Nasal cavity respiratory epithelium epithelial cell of viscerocranial mucosa (primary cell): ENCODE data around the gene PCDHB1. TPM values are rescaled to one million over a fixed set of nuclear protein-coding genes. Genes with fewer than 3 reads are reported as not detected.

Experiments used
- total RNA-seq: library from RNA; depleted of rRNA; stranded (reverse); fragments of >200 nt; gene quantifications from 2 replicates; pipeline ENCODE4 v1.2.3, GENCODE V29; 2014

Gene PCDHB1, protein sequence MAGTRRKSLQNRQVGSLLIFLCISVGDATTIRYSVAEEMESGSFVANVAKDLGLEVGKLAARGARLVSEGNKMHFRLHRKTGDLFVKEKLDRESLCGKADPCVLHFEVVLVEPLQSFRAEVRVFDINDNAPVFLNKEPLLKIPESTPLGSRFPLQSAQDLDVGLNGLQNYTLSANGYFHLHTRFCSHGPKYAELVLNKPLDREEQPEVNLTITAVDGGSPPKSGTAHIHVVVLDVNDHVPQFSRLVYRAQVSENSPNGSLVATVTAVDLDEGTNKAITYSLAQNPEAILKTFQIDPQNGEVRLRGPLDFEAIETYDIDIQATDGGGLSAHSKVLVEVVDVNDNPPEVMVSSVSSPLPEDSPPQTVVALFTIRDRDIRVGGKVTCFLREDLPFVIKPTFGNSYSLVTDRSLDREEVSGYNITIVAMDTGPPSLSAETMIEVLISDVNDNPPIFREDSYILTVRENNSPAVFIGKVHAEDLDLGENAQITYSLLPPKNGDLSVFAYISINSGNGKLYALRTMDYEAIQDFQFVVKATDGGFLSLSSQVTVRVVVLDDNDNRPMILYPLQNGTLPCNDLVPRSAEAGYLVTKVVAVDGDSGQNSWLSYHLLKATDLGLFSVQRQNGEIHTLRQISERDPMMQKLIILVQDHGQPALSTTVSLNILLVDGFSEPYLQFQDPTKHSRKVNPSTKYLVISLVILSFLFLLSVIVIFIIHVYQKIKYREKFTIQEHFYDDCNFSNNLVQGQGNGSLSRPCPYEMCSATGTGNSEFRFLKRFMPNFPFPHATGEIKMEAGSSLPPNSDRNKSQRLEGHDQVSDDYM
- not detected in 2 replicates for total RNA-seq

DNA sequence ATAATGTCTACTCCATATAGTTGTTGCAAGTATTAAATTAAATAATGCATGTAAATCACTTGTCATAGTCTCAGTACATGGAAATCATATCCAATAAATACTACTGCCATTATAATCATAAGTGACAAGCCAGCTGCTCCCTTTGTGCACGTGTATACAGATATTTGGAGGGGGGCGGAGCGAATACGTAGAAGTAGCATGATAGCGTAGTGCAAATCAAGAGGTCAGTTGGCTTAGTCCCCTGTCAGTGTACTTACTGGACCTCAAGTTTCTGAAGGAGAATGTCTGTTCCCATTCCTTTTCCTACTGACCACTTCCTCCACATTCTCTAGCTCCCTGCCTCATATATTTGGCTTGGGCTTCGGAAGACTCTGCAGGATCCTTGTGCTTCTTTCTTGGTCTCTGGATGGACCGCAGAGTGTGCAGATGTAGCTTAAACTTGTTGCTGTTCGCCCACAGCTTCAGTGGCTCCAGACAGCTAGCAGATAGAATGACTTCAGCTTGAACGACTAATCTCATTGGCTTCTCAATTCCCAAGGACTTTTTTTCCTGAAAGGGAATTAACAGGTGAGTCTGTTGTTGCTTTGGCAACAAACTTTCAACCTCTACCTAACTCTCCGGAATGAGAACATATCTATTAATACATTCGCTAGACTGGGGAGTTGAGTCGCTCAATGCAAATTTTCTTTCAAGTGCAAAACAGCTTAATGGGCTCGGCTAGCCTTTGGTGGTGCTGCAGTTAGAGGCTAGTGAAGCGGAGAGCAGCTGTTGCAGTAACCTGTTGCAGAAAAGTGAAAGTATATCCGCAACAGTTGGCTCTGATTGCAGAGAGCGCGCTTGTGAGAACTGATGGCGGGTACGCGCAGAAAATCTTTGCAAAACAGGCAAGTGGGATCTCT lies at the start of gene PCDHB1:
PCDHB1 (plus strand) TSS at position 753 of the 899 bp plus-strand sequence; CDS start at position 850, 97 bp downstream.

DNA sequence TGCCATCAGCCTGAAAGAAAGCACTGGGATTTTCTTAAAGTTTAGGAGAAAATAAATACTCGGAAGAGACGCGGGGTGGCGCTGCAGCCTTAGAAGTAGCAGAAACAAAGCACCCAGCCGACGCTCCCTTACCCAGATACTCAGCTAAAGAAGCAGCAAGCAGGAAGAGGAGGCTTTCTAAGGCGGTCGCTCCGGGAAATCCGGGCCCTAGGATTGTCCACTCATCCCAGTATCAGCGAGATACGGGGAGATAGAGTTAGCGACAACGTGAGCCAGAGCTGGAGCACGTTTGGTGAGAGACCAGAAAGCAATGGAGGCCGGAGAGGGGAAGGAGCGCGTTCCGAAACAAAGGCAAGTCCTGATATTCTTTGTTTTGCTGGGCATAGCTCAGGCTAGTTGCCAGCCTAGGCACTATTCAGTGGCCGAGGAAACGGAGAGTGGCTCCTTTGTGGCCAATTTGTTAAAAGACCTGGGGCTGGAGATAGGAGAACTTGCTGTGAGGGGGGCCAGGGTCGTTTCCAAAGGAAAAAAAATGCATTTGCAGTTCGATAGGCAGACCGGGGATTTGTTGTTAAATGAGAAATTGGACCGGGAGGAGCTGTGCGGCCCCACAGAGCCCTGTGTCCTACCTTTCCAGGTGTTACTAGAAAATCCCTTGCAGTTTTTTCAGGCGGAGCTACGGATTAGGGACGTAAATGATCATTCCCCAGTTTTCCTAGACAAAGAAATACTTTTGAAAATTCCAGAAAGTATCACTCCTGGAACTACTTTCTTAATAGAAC lies 43.5 kb downstream of the PCDHB1 start, which contains the start of gene PCDHB2:
PCDHB2 (plus strand) TSS at position 135 of the 782 bp plus-strand sequence; CDS start at position 311, 176 bp downstream.

DNA sequence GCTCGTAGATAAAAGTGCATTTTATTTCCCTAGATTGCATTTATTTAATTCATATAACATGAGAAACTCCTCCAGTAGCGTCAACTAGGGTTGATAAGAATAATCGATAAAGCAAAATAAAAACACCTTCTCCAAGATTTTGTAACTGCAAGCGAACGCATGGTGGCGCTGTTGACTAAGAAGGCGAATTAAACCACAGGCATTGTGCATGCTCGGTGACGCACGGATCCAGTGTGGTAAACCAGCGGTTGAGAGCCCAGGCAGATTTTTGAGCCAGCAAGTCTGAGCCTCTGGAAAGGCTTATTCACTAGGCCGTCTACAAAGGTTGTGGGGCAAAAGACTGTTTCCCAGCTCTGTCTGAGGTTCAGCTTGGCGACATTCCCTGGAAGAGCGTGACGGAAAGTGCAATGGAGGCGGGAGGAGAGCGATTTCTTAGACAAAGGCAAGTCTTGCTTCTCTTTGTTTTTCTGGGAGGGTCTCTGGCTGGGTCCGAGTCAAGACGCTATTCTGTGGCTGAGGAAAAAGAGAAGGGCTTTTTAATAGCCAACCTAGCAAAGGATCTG lies 49.1 kb downstream of the PCDHB1 start, which contains the start of gene PCDHB3:
PCDHB3 (plus strand) TSS at position 231 of the 563 bp plus-strand sequence; CDS start at position 408, 177 bp downstream.

Other genes with a start within 250 kb of the PCDHB1 start
- 0.34 and 2.3 TPM in 2 replicates for gene PCDHA4, start 244.3 kb upstream of the PCDHB1 start, total RNA-seq
- 0.21 TPM in 1 of 2 replicates, not detected in the other for gene PCDHA5, start 229.8 kb upstream of the PCDHB1 start, total RNA-seq
- gene PCDHA6, start 223.4 kb upstream of the PCDHB1 start, total RNA-seq = under 0.01 and 0.85 TPM in 2 replicates
- gene PCDHA7, start 217.1 kb upstream of the PCDHB1 start, total RNA-seq = under 0.01 and 0.64 TPM in 2 replicates
- gene PCDHA8, start 210.2 kb upstream of the PCDHB1 start, total RNA-seq = 0.21 TPM in 1 of 2 replicates, not detected in the other
- gene PCDHA9, start 203.0 kb upstream of the PCDHB1 start, total RNA-seq = under 0.01 and 0.43 TPM in 2 replicates
- gene PCDHA10, start 195.5 kb upstream of the PCDHB1 start, total RNA-seq = under 0.01 and 1.6 TPM in 2 replicates
- gene PCDHA11, start 182.4 kb upstream of the PCDHB1 start, total RNA-seq = 2.5 and 2.7 TPM in 2 replicates
- gene PCDHA12, start 176.1 kb upstream of the PCDHB1 start, total RNA-seq = under 0.01 and 3.8 TPM in 2 replicates
- under 0.01 and 2.6 TPM in 2 replicates for gene PCDHA13, start 169.2 kb upstream of the PCDHB1 start, total RNA-seq
- gene PCDHAC1, start 125.1 kb upstream of the PCDHB1 start, total RNA-seq = 1.4 and 6.9 TPM in 2 replicates
- gene PCDHAC2, start 84.9 kb upstream of the PCDHB1 start, total RNA-seq = 16.7 and 25.5 TPM in 2 replicates
- gene PCDHB2, start 43.2 kb downstream of the PCDHB1 start, total RNA-seq = 0.34 and 4.1 TPM in 2 replicates
- gene PCDHB3, start 49.1 kb downstream of the PCDHB1 start, total RNA-seq = under 0.01 and 0.57 TPM in 2 replicates
- under 0.01 and 0.21 TPM in 2 replicates for gene PCDHB4, start 70.4 kb downstream of the PCDHB1 start, total RNA-seq
- gene PCDHB5, start 83.8 kb downstream of the PCDHB1 start, total RNA-seq = 0.34 and 1.00 TPM in 2 replicates
- 0.21 TPM in 1 of 2 replicates, not detected in the other for gene PCDHB6, start 98.7 kb downstream of the PCDHB1 start, total RNA-seq
- 0.07 TPM in 1 of 2 replicates, not detected in the other for gene PCDHB7, start 121.3 kb downstream of the PCDHB1 start, total RNA-seq
- gene PCDHB8, start 126.4 kb downstream of the PCDHB1 start, total RNA-seq = 0.57 TPM in 1 of 2 replicates, not detected in the other
- 0.07 TPM in 1 of 2 replicates, not detected in the other for gene PCDHB16, start 131.0 kb downstream of the PCDHB1 start, total RNA-seq
- gene PCDHB9, start 135.8 kb downstream of the PCDHB1 start, total RNA-seq = under 0.01 and 0.14 TPM in 2 replicates
- under 0.01 and 0.57 TPM in 2 replicates for gene PCDHB10, start 141.0 kb downstream of the PCDHB1 start, total RNA-seq
- gene PCDHB11, start 148.3 kb downstream of the PCDHB1 start, total RNA-seq = 0.34 and 0.85 TPM in 2 replicates
- gene PCDHB12, start 157.3 kb downstream of the PCDHB1 start, total RNA-seq = under 0.01 and 0.28 TPM in 2 replicates
- under 0.01 and 0.64 TPM in 2 replicates for gene PCDHB13, start 162.5 kb downstream of the PCDHB1 start, total RNA-seq
- gene PCDHB14, start 172.0 kb downstream of the PCDHB1 start, total RNA-seq = 0.34 and 1.7 TPM in 2 replicates
- gene PCDHB15, start 194.0 kb downstream of the PCDHB1 start, total RNA-seq = 0.34 and 0.50 TPM in 2 replicates